Loucy (cell line): ENCODE data around the gene PARVG.

Experiments used
- EZH2phosphoT487 ChIP-seq: fragments of 200-600 bp; IDR thresholded peaks from 2 replicates; pipeline ENCODE4 v1.6.1; 2018; ENCODE audit warnings: antibody characterized with exemption, mild to moderate bottlenecking, moderate library complexity, borderline replicate concordance
- TF ChIP-seq, protein P1 (sequence below): fragments of 200-600 bp; sonication (generic); conservative IDR thresholded peaks from 2 replicates; pipeline ENCODE4 v1.5.1; 2014; ENCODE audit warnings: mild to moderate bottlenecking, antibody characterized with exemption, low read length

DNA sequence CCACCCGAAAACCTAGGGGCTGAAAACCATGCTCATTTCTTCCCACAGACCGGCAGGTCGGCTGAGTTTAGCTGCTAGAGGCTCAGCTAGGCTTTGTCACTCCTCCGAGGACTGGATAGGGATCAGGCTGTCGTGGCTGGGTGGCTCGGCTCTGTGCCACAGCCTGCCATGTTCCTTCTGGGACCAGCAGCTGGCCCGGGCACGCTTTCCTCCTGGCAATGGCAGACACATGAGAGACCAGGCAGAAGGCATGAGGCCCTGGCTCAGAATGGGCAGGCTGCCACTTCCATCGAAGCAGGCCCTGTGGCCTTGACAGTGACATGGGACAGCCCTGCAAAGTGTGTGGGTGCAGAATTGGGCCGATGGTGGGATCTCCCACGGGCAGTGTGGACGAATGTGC, 20.9 kb downstream of the PARVG start:
- TF ChIP-seq, protein P1, sequence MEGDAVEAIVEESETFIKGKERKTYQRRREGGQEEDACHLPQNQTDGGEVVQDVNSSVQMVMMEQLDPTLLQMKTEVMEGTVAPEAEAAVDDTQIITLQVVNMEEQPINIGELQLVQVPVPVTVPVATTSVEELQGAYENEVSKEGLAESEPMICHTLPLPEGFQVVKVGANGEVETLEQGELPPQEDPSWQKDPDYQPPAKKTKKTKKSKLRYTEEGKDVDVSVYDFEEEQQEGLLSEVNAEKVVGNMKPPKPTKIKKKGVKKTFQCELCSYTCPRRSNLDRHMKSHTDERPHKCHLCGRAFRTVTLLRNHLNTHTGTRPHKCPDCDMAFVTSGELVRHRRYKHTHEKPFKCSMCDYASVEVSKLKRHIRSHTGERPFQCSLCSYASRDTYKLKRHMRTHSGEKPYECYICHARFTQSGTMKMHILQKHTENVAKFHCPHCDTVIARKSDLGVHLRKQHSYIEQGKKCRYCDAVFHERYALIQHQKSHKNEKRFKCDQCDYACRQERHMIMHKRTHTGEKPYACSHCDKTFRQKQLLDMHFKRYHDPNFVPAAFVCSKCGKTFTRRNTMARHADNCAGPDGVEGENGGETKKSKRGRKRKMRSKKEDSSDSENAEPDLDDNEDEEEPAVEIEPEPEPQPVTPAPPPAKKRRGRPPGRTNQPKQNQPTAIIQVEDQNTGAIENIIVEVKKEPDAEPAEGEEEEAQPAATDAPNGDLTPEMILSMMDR, result no peak
- TF ChIP-seq EZH2phosphoT487, result no peak
